Skin of body (tissue), 2 donors: ENCODE data around the gene CBX5. TPM values are rescaled to one million over a fixed set of nuclear protein-coding genes. Genes with fewer than 3 reads are reported as not detected.

Experiments
- small RNA-seq: library from RNA; depleted of rRNA; stranded (forward); fragments of <200 nt; gene quantifications from one replicate; pipeline ENCODE3, GENCODE V24; 2014; ENCODE audit warnings: low replicate concordance
- total RNA-seq: library from RNA; depleted of rRNA; stranded (reverse); fragments of >200 nt; gene quantifications from one replicate; pipeline ENCODE4 v1.2.3, GENCODE V29; 2014

The CBX5 gene
- total RNA-seq, 1 donor from 2014 or later, result 47.6 TPM

Small RNAs within 50 kb of the gene (small RNA-seq; reads per million reads assigned to genes)
- gene RN7SL390P (not detected), gene RNU6-950P (not detected)

Other genes with a start within 250 kb of the CBX5 start
- gene HOXC5, start 247.1 kb downstream of the CBX5 start, total RNA-seq, result 1.4 TPM
- 3.6 TPM for gene HOXC4, start 226.3 kb downstream of the CBX5 start, total RNA-seq
- gene SMUG1, start 91.1 kb downstream of the CBX5 start, total RNA-seq, result 20.9 TPM
- 745 TPM for gene HNRNPA1, start 604 bp upstream of the CBX5 start, total RNA-seq
- 5.7 TPM for gene NFE2, start 20.9 kb upstream of the CBX5 start, total RNA-seq
- 65.3 TPM for gene COPZ1, start 45.0 kb upstream of the CBX5 start, total RNA-seq
- 0.79 TPM for gene GPR84, start 84.4 kb upstream of the CBX5 start, total RNA-seq
- gene ZNF385A, start 104.6 kb upstream of the CBX5 start, total RNA-seq, result 10.5 TPM
- gene ITGA5, start 139.1 kb upstream of the CBX5 start, total RNA-seq, result 52.3 TPM
- gene GTSF1, start 193.5 kb upstream of the CBX5 start, total RNA-seq, result not detected
- 14.5 TPM for gene NCKAP1L, start 217.6 kb upstream of the CBX5 start, total RNA-seq